A673 (cell line): ENCODE measurements around the gene OSBP2.

ENCODE experiments used
- CTCF ChIP-seq: fragments of 300-800, 200-600 bp; sonication (generic); conservative IDR thresholded peaks from 2 replicates; pipeline ENCODE4 v1.5.1; 2017; ENCODE audit warnings: low read depth, mild to moderate bottlenecking, antibody characterized with exemption, low read length, moderate library complexity, mixed read lengths
- EZH2 ChIP-seq: fragments of 200-600 bp; sonication (generic); IDR thresholded peaks from 2 replicates; pipeline ENCODE4 v1.6.1; 2017; ENCODE audit warnings: borderline replicate concordance, low read depth, mild to moderate bottlenecking, mixed read lengths, antibody characterized with exemption, low read length; ENCODE audit not compliant: poor library complexity, severe bottlenecking

GRCh38 chr22:30824096-30824495 lies 129.4 kb downstream of the OSBP2 start:
- TF ChIP-seq CTCF: no peak
- TF ChIP-seq EZH2: peak; percentile 4
